NCI-H524 treated with DMSO at 0.1 percent for 48 hours (cell line): Measurements from ENCODE around the gene GALNT9.
"Not testable (repeated sequence)": the region's sequence is repeated elsewhere in the genome, so short reads cannot be mapped to it uniquely, and the experiment has no call there.

ENCODE experiments used
- DNase-seq: peaks from one replicate; lab custom pipeline; 2025; lab: John Stamatoyannopoulos, UW

The GALNT9 gene

DNA sequence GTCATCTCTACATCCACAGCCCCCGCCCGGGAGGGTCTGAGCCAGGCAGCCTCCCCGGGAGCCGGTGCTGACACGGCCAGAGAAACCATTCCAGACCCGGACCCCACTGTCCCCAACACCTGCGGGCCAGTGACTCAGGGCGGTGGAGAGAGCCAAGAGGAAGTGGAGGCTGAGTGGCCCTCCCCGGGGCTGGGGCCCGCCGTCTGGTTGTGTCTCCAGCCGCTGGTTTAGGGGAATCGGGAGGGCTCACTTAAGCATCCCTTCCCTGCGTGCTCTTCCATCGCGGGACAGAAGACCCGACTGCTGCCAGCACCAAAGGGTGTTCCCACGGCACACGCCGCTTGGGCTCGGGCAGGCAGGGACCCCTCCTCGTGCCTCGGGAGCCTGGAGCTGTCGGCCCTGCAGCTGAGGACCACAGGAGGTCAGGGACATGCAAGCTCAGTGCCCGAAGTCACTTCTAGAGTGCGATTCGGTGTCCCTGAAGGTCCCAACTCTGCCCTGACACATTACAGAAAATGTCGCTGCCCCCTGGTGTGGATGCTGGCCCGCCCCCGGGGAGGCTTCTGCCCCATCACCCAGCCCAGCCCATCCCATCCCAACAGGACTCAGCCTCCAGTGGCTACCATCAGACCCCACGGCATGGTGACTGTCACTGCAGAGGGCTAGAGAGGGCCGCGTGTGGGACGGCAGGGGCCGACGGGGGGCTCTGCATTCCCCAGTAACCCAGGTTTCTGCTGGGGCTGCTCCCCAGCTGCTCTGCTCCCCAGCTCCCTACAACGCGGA lies 50.8 kb downstream of the GALNT9 start:
- DNase-seq: no peak

DNA sequence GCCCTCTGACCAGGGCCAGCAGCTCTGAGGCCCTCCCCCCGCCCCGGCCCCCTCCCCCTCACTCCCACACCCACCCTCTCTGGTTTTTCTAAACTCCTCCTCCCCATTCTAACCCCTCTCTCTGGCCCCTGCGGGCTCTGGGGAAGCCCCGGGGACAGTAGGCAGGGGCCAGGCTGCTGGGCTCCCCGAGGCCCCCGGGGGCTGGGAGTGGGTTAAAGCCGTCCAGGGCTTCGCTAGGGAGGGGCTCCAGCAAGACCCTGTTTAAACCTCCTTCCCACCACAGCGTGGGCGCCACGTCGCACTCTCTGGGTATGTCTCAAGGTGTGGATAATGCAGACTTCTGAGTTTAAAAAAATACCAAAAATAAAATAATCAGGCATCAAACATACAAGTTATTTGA lies 51.4 kb downstream of the GALNT9 start:
- no peak for DNase-seq

- DNase-seq: no peak
These were observed 51.9 kb downstream of the GALNT9 start for GRCh38 chr12:132277374-132277941.

DNA sequence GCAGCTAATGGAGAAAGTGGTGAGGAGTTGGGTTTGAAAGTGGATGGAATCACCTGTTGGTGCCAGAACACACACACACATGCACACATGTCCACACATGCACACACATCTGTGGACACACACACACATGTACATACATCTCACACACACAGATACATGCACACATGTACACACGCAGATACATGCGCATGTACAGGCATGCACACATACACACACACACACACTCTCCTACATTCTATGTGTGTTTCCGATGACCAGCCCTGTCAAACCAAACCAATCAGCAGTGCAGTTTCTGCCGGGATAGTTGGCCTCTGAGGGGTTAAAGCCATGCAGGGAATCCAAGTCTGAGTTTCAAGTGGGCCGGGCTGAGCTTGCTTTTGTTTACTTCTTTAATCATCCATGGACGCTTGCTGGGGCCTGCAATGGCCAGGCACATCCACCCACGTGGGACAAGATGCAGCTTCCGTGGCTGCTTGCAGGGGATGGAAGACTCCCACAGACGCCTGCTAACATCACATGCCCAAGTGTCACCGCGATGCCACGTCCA lies 52.5 kb downstream of the GALNT9 start:
- DNase-seq: no peak

- no peak for DNase-seq
These were observed 53.1 kb downstream of the GALNT9 start for GRCh38 chr12:132276066-132276826.

- DNase-seq: no peak
These were observed 53.8 kb downstream of the GALNT9 start for GRCh38 chr12:132275631-132276030.

DNA sequence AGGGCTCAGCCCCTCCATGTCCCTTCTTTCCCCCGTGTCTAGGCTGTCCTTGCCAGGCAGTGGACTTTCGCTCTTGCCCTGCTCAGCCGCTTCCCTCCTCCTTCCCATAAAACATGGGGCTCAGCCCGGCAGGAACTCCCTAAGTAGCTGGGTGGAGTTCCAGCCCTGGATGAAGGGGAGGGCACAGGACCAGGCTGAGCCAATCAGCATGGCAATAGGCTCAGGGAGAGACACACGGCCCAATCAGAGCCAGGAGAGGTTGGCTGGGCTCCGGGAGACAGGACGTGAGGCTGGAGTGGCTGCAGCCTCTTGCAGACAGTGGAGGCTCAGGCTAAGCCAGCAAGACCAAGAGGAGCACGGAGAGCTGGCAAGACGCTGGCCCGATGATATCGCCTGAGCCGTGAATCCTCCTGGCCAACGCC lies 54.3 kb downstream of the GALNT9 start:
- no peak for DNase-seq

- DNase-seq: no peak
These were observed 55.4 kb downstream of the GALNT9 start for GRCh38 chr12:132273992-132274334.

- no peak for DNase-seq
These were observed 56.7 kb downstream of the GALNT9 start for GRCh38 chr12:132272711-132273110.

- no peak for DNase-seq
These were observed 57.7 kb downstream of the GALNT9 start for GRCh38 chr12:132271755-132272092.

DNA sequence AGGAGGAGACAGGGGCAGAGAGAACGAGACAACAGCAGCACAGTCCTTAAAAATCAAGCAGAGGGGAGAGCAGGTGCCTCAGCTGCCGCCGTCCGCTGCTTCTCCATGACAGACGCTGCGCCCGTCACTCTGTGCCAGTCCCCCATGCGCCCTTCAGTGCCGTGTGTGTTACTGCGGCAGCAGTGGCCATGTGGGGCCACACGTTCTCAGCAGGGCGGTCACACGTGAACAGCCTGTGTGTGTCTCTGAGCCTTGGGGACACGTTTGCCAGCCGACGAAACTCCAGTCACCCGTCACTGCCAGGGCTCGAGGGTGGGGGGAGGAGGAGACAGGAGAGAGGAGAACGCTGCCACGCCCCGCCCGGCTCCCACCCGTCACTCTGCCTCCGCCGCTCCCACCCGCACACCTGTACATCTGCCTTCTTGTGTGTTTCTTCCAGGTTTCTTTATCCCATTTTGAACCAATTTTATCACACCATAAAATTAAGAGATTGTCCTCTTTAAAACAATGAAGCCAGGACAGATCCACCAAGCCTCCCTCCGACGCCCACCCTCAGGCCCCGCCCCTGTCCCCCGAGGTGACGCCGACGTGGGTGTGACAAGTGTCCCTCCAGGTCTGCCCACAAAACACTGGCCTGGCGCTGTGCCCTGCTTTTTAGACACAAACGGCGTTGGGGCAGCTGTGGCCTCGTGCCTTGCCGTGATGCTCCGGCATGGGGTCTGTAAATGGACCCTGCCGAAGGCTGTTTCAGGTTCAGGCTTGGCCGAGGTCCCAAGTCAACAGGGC lies 58.2 kb downstream of the GALNT9 start:
- no peak for DNase-seq

DNA sequence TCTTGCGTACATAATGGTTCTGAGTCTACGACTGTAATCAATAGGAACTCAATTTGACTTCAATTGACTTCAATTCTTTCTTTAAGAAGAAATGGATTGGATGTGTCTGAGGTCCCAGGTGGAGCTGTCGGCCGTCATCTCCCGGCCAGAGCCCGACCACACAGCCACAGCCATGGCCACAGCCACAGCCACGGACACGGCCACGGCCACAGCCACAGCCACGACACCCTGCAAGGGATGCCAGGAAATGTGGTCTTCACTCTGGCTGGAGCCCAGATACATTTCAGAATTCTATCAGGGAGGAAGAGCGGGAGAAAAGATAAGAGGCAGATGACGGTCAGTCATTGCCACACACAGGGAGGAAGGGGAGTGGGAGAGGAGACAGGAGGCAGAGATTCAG lies 58.9 kb downstream of the GALNT9 start:
- DNase-seq: no peak

DNA sequence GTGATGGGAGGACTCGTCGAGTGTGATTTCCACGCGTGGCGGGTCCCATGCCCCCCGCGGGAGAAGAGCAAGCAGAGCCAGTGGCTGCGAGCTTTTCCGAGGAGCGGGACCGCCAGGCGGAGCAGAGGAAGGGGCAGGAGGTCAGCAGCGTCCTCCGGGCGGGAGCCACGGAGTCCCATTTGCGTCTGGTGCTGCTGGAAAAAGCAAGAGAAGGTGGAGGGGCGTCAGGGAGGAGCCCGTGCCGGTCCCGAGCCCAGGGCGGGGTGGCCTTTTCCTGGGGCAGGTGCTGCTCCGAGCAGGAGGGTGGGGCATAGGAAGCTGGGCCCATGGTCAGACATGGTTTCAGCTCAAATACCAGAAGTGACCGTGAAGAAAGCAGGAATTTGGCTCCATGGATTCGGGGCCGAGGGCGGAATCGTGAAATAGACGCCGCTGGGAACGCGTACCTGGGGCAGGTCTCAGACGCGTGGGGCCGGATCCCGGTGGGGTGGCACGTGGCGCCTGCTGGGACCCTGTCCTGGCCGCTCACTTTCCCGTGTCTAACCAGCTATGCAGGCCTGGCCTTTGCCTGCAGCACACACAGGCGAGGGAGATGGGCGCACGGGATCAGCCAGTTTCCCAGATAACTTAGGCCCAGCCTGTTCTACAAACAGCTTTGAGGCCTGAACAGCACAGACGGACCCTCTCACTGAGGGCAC lies 60.0 kb downstream of the GALNT9 start:
- no peak for DNase-seq

DNA sequence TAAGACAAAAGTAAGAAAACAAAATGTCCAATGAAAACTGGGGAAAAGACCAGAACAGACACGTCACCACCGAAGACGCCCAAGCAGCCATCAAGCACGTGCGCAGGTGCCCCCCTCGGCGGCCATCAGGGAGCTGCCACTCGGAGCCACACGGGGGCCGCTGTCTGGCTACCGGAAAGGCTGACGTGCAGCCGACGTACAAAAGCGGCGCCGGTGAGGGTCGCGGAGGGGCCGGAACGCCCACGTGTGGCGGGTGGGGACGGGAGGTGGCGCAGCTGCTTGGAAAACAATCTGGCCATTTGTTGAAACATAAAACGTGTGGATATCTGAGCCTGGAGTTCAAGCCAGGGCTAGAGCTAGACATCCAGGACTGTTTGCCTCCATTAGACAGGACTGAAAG lies 60.7 kb downstream of the GALNT9 start:
- no peak for DNase-seq

- DNase-seq: no peak
These were observed 61.5 kb downstream of the GALNT9 start for GRCh38 chr12:132267873-132268272.

GRCh38 chr12:132266802-132267201 lies 62.6 kb downstream of the GALNT9 start:
- no peak for DNase-seq

GRCh38 chr12:132266370-132266769 lies 63.0 kb downstream of the GALNT9 start:
- no peak for DNase-seq

DNA sequence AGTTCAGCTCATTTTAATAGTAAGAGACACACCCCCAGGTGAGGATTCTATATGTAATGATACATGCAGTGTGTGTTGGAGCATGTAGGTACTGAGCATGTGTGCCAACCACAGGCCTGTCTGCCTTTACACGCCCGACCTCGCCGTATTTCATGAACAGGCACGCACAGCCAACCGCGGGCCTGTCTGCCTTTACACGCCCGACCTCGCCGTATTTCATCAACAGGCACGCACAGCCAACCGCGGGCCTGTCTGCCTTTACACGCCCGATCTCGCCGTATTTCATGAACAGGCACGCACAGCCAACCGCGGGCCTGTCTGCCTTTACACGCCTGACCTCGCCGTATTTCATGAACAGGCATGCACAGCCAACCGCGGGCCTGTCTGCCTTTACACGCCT lies 63.6 kb downstream of the GALNT9 start:
- not testable (repeated sequence) for DNase-seq

DNA sequence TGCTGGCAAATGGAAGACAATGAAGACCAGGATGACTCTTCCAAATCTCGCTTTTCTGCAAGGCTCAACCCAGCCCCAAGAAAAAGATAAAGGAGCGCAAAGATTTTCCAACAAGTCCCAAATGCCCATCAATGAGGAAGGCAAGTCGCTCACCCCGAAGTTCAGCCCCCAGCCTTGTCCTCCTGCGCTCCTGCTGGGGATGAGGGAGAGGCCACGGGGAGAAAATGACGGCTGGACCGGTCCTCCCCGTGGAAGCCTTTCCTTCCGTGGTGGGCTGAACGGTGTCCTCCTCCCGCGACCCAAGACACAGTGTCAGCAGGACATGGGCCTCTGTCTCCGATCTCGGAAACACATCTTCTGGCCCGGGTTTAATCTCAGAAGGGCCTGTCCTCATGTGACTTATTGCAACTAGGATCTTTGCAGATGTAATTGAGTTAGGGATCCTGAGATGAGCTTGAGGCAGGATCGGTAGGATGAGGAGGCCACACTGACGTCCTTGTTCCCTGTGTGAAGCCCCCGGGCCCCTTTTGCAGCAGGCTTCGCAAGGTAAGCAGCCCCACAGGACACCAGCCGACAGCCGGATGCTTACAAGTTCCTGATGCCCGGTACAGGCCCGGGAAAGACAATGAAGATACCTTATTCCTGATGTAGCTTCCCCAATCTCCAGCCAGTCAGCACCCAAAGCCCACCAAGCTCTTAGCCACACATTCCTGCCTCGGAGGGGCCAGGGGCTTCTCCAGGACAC lies 64.2 kb downstream of the GALNT9 start:
- DNase-seq: no peak

GRCh38 chr12:132264086-132265010 lies 65.0 kb downstream of the GALNT9 start:
- DNase-seq: no peak
